ENCODE measurements around the gene LAMC3. TPM values are rescaled to one million over a fixed set of nuclear protein-coding genes. Genes with fewer than 3 reads are reported as not detected.

The LAMC3 gene
- total RNA-seq, 2 experiments from 2014 or later: 0.19 to 2.2 TPM

DNA sequence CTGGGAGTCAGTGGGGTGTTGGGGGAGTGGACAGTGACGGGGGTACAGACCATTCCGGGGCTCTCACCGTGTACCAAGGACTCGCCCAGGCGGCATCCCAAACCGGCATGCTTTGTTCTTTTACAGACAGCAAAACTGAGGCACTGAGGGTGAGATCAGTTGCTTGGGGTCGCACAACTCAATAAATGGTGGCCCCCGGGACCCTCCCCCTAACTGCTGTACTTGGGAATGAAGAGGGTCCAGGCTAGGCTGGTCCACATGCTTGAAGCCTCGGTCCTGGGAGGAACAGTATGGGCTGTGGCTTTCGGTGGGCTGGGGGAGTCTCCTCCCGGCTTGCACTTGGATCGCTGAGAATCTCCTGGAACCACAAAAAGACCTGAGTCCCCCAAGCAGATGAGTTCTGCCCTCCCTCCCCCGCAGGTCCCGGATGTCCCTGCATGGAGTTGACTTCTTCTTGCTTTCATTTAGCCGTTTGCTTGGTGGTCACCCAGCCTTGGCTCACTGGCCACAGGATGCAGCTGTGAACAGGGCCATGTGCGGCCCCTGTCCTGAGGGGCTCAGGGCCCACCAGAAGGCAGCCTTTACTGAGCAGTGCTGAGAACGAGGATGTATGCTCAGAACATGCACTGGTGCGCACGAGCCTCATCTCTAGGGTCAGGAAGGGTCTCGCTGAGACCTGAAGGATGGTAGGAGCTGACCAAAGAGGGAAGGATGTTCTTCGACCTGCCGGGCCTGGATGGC is 4.2 kb downstream of the LAMC3 start:
- no peak overlapping the region for H3K4me2 ChIP-seq (ENCODE audit: low read length)
- no peak for TF ChIP-seq CTCF (conservative IDR thresholded peaks at IDR 0.05; ENCODE audit: low read length)
- TF ChIP-seq EZH2phosphoT487 (IDR thresholded peaks at IDR 0.05; ENCODE audit: borderline replicate concordance, low read depth, low read length): no peak
- intact Hi-C loops (cut with micrococcal nuclease; ENCODE audit: unreplicated experiment): no loop called here
- H4K20me1 ChIP-seq (ENCODE audit: insufficient read depth, low read length): no peaks in the 10 kb centered on the region
- no peaks in the 10 kb centered on the region for H3K79me2 ChIP-seq (ENCODE audit: insufficient read depth, low read depth, low read length)
- H2AFZ ChIP-seq (ENCODE audit: low read length): no peak overlapping the region
- no peaks in the 10 kb centered on the region for H3K9me3 ChIP-seq (ENCODE audit: low read length)
- BruUV-seq (replicated peaks): no TSS peak
- no peaks in the 10 kb centered on the region for H3K4me1 ChIP-seq (ENCODE audit: insufficient read depth, low read length, poor library complexity, severe bottlenecking)
- no peaks in the 10 kb centered on the region for H3K9me2 ChIP-seq (ENCODE audit: insufficient read depth, low read length)
- DNase-seq (ENCODE audit: low spot score): no peak
- no peak overlapping the region for H3K27ac ChIP-seq (ENCODE audit: low read depth, low read length, poor library complexity, severe bottlenecking)
- CTCF ChIA-PET (ENCODE audit: unreplicated experiment): no interaction called here
- no peak overlapping the region for H3K4me3 ChIP-seq (ENCODE audit: low read depth, low read length, poor library complexity, severe bottlenecking)
- H3K36me3 ChIP-seq (ENCODE audit: insufficient read depth, low read length): no peaks in the 10 kb centered on the region
- POLR2A ChIA-PET: no interaction called here

- no peaks in the 10 kb centered on the region for H3K79me2 ChIP-seq (ENCODE audit: insufficient read depth, low read depth, low read length)
- DNase-seq (ENCODE audit: low spot score): no peak
- no peak overlapping the region for H3K27ac ChIP-seq (ENCODE audit: low read depth, low read length, poor library complexity, severe bottlenecking)
- H3K4me3 ChIP-seq (ENCODE audit: low read depth, low read length, poor library complexity, severe bottlenecking): no peak overlapping the region
- TF ChIP-seq EZH2phosphoT487 (IDR thresholded peaks at IDR 0.05; ENCODE audit: borderline replicate concordance, low read depth, low read length): no peak
- no peak for TF ChIP-seq CTCF (conservative IDR thresholded peaks at IDR 0.05; ENCODE audit: low read length)
- intact Hi-C loops (cut with micrococcal nuclease; ENCODE audit: unreplicated experiment): no loop called here
- no peak overlapping the region for H3K4me2 ChIP-seq (ENCODE audit: low read length)
- no peaks in the 10 kb centered on the region for H3K4me1 ChIP-seq (ENCODE audit: insufficient read depth, low read length, poor library complexity, severe bottlenecking)
- BruUV-seq (replicated peaks): no TSS peak
- no peaks in the 10 kb centered on the region for H3K9me2 ChIP-seq (ENCODE audit: insufficient read depth, low read length)
- H3K9me3 ChIP-seq (ENCODE audit: low read length): no peaks in the 10 kb centered on the region
- ChIA-PET CTCF (ENCODE audit: unreplicated experiment) (no interaction called here), POLR2A (no interaction called here)
- H2AFZ ChIP-seq (ENCODE audit: low read length): no peak overlapping the region
- H3K36me3 ChIP-seq (ENCODE audit: insufficient read depth, low read length): no peaks in the 10 kb centered on the region
- no peaks in the 10 kb centered on the region for H4K20me1 ChIP-seq (ENCODE audit: insufficient read depth, low read length)
Measured at GRCh38 chr9:131013771-131014676, 5.0 kb downstream of the LAMC3 start.
